KBM-7 (cell line): ENCODE results near the gene SPNS3.

Source experiments
- DNase-seq: peaks from one replicate; pipeline ENCODE4 v3.0.0-alpha.2; 2015
- in situ Hi-C: fragments of 300-500 bp; cut with MboI; formaldehyde crosslinking; loops from 2 replicates; pipeline ENCODE4 v1.14.3; 2020; ENCODE audit warnings: low sequenced_read_pairs, low pct_unique_long_range_greater_than_20kb, mixed read lengths

Gene SPNS3

GRCh38 chr17:4534928-4535666, 101.4 kb downstream of the SPNS3 start:
- no peak for DNase-seq
- in situ Hi-C loops = no loop called here

DNA sequence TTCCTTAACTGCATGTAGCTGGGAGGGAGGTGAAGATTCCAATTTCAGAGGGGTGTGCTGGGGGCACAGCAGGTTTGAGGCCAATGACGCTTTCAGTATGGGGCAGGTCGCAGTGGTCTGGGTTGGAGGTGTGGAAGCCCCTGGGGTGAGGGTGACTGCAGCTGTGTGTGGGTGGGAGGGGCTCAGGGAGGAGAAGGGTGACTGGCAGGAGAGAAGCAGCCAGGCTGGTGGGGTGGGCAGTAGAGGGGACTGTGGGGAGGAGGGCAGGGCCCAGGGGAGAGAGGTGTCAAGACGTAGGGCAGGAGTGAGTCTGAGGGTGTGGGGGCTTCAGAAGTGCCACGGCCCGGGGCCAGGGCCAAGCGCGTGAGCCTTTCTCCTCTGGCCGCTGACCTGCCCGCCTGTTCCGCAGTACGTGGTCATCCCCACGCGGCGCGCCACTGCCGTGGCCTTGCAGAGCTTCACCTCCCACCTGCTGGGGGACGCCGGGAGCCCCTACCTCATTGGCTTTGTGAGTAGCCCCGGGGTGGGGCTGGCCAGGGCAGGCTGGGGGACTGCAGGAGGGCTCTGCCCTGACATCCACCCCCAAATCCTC, 102.0 kb downstream of the SPNS3 start:
- no peak for DNase-seq
- in situ Hi-C loops = no loop called here

- in situ Hi-C loops = no loop called here
- no peak for DNase-seq
Observed at GRCh38 chr17:4536259-4536741, 102.6 kb downstream of the SPNS3 start.

DNA sequence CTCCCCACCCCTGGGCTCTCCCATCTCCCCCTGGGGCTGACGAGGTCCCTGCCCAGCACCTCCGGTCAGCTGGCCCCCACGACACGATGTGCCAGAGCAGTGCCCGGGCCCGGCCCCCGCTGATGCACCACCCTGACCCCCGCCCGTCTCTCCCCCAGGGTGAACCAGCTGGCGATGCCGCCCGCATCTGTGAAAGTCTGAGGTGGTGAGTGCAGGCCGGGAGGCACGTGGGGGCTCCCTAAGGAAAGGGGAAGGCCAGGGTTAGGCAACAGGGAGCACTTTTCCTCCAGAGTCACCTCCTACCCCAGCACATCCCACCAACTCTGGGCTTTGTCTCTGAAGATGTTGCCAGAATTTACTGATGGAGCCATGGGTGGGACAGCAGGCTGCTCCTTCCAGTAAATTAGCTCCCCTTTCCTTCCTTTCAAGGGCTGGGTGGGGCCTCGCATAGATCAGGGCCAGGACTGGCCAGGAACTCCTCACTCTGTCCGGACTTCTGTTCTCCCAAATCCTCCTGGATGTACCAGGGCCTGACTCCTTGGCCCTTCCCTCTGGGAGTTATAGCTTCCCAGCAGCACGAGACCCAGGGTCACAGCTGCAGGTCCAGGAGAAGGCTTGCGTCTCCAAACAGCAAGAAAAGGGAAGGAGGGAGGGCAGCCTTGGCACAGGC, 103.1 kb downstream of the SPNS3 start:
- no peak for DNase-seq
- in situ Hi-C loops = no loop called here
